ENCODE measurements around the gene ZNF628.

The ZNF628 gene

GRCh38 chr19:55466241-55466614, 10.2 kb upstream of the ZNF628 start:
- no peak for DNase-seq

GRCh38 chr19:55467236-55468053, 9.0 kb upstream of the ZNF628 start:
- no peak for DNase-seq

GRCh38 chr19:55468054-55468393, 8.4 kb upstream of the ZNF628 start:
- no peak for DNase-seq

- no peak for DNase-seq
Measured at GRCh38 chr19:55471266-55471665, 5.2 kb upstream of the ZNF628 start.

GRCh38 chr19:55472463-55472862, 4.0 kb upstream of the ZNF628 start:
- no peak for DNase-seq

GRCh38 chr19:55473225-55474012, 3.0 kb upstream of the ZNF628 start:
- no peak for DNase-seq

- DNase-seq = no peak
Measured at GRCh38 chr19:55474269-55475265, 1.9 kb upstream of the ZNF628 start.

- no peak for DNase-seq
Measured at GRCh38 chr19:55477905-55478304, 1.5 kb downstream of the ZNF628 start.

GRCh38 chr19:55478364-55478763, 1.9 kb downstream of the ZNF628 start:
- no peak for DNase-seq

- no peak for DNase-seq
Measured at GRCh38 chr19:55479045-55479444, 2.6 kb downstream of the ZNF628 start.

GRCh38 chr19:55479451-55480230, 3.2 kb downstream of the ZNF628 start:
- DNase-seq = no peak

- no peak for DNase-seq
Measured at GRCh38 chr19:55481148-55481793, 4.9 kb downstream of the ZNF628 start.

GRCh38 chr19:55481794-55482155, 5.4 kb downstream of the ZNF628 start:
- DNase-seq = no peak

GRCh38 chr19:55482156-55482961, 5.9 kb downstream of the ZNF628 start:
- no peak for DNase-seq

GRCh38 chr19:55482967-55483705, 6.7 kb downstream of the ZNF628 start:
- DNase-seq = no peak

- DNase-seq = no peak
Measured at GRCh38 chr19:55483706-55484592, 7.5 kb downstream of the ZNF628 start.

GRCh38 chr19:55484593-55485438, 8.4 kb downstream of the ZNF628 start, which contains the start of gene NAT14:
Gene NAT14, plus strand, starts transcription at chr19:55485188. Its CDS starts 521 bp downstream, at chr19:55485709.
- DNase-seq = peak; percentile 76

GRCh38 chr19:55485439-55486011, 9.1 kb downstream of the ZNF628 start:
- DNase-seq = no peak
